ENCODE data around the gene H2AZ2.
"Not testable (repeated sequence)": the region's sequence is repeated elsewhere in the genome, so short reads cannot be mapped to it uniquely, and the experiment has no call there.

H2AZ2 gene

GRCh38 chr7:44819292-44819691 is 28.6 kb downstream of the H2AZ2 start:
- Histone ChIP-seq H3K9me3 (ENCODE audit: control insufficient read depth in 1 of 2, low read length in 2 of 2) (no peaks in the 10 kb centered on the region), H3K27ac (ENCODE audit: low read depth, low read length) (no peak overlapping the region), H3K27me3 (ENCODE audit: control insufficient read depth in 1 of 2, insufficient read depth in 2 of 2, low read length in 2 of 2) (no peaks in the 10 kb centered on the region), H3K4me1 (ENCODE audit: control insufficient read depth in 1 of 2, insufficient read depth in 2 of 2, low read length in 2 of 2) (no peaks in the 10 kb centered on the region), H3K4me3 (ENCODE audit: low read depth in 1 of 2, low read length in 2 of 2) (no peak overlapping the region), H3K36me3 (ENCODE audit: control insufficient read depth in 1 of 2, insufficient read depth in 2 of 2, low read length in 2 of 2) (no peaks in the 10 kb centered on the region), H3K9ac (ENCODE audit: low read depth in 1 of 2, low read length in 2 of 2) (no peak overlapping the region)

- peaks cover 0 to 4% of the 10 kb centered on the region in 2 donors for H3K4me1 ChIP-seq (ENCODE audit: control insufficient read depth in 1 of 2, insufficient read depth in 2 of 2, low read length in 2 of 2)
- no peak overlapping the region for H3K4me3 ChIP-seq (ENCODE audit: low read depth in 1 of 2, low read length in 2 of 2)
- H3K27ac ChIP-seq (ENCODE audit: low read depth, low read length), result no peak overlapping the region
- H3K27me3 ChIP-seq (ENCODE audit: control insufficient read depth in 1 of 2, insufficient read depth in 2 of 2, low read length in 2 of 2), result no peaks in the 10 kb centered on the region
- no peaks in the 10 kb centered on the region for H3K9me3 ChIP-seq (ENCODE audit: control insufficient read depth in 1 of 2, low read length in 2 of 2)
- H3K9ac ChIP-seq (ENCODE audit: low read depth in 1 of 2, low read length in 2 of 2), result no peak overlapping the region
- H3K36me3 ChIP-seq (ENCODE audit: control insufficient read depth in 1 of 2, insufficient read depth in 2 of 2, low read length in 2 of 2), result no peaks in the 10 kb centered on the region
Observed at GRCh38 chr7:44814919-44815318, 33.0 kb downstream of the H2AZ2 start.

- Histone ChIP-seq H3K27me3 (ENCODE audit: control insufficient read depth in 1 of 2, insufficient read depth in 2 of 2, low read length in 2 of 2) (no peaks in the 10 kb centered on the region), H3K27ac (ENCODE audit: low read depth, low read length) (no peak overlapping the region), H3K9ac (ENCODE audit: low read depth in 1 of 2, low read length in 2 of 2) (no peak overlapping the region), H3K4me1 (ENCODE audit: control insufficient read depth in 1 of 2, insufficient read depth in 2 of 2, low read length in 2 of 2) (peaks cover 0 to 4% of the 10 kb centered on the region in 2 donors), H3K4me3 (ENCODE audit: low read depth in 1 of 2, low read length in 2 of 2) (no peak overlapping the region), H3K9me3 (ENCODE audit: control insufficient read depth in 1 of 2, low read length in 2 of 2) (no peaks in the 10 kb centered on the region), H3K36me3 (ENCODE audit: control insufficient read depth in 1 of 2, insufficient read depth in 2 of 2, low read length in 2 of 2) (no peaks in the 10 kb centered on the region)
Observed at GRCh38 chr7:44811571-44811970, 36.3 kb downstream of the H2AZ2 start.

- Histone ChIP-seq H3K27ac (ENCODE audit: low read depth, low read length) (no peak overlapping the region), H3K27me3 (ENCODE audit: control insufficient read depth in 1 of 2, insufficient read depth in 2 of 2, low read length in 2 of 2) (no peaks in the 10 kb centered on the region), H3K9ac (ENCODE audit: low read depth in 1 of 2, low read length in 2 of 2) (no peak overlapping the region), H3K4me3 (ENCODE audit: low read depth in 1 of 2, low read length in 2 of 2) (no peak overlapping the region), H3K36me3 (ENCODE audit: control insufficient read depth in 1 of 2, insufficient read depth in 2 of 2, low read length in 2 of 2) (no peaks in the 10 kb centered on the region), H3K4me1 (ENCODE audit: control insufficient read depth in 1 of 2, insufficient read depth in 2 of 2, low read length in 2 of 2) (peaks cover 0 to 4% of the 10 kb centered on the region in 2 donors), H3K9me3 (ENCODE audit: control insufficient read depth in 1 of 2, low read length in 2 of 2) (no peaks in the 10 kb centered on the region)
Observed at GRCh38 chr7:44811093-44811492, 36.8 kb downstream of the H2AZ2 start.

- Histone ChIP-seq H3K36me3 (ENCODE audit: control insufficient read depth in 1 of 2, insufficient read depth in 2 of 2, low read length in 2 of 2) (peaks cover 0 to 4% of the 10 kb centered on the region in 2 donors), H3K27me3 (ENCODE audit: control insufficient read depth in 1 of 2, insufficient read depth in 2 of 2, low read length in 2 of 2) (no peaks in the 10 kb centered on the region)
Observed at GRCh38 chr7:44808914-44809393, 38.9 kb downstream of the H2AZ2 start.

GRCh38 chr7:44805950-44806349 is 41.9 kb downstream of the H2AZ2 start:
- Histone ChIP-seq H3K4me3 (ENCODE audit: low read depth in 1 of 2, low read length in 2 of 2) (no peak overlapping the region), H3K4me1 (ENCODE audit: control insufficient read depth in 1 of 2, insufficient read depth in 2 of 2, low read length in 2 of 2) (peaks cover 0 to 1% of the 10 kb centered on the region in 2 donors), H3K9me3 (ENCODE audit: control insufficient read depth in 1 of 2, low read length in 2 of 2) (no peaks in the 10 kb centered on the region), H3K36me3 (ENCODE audit: control insufficient read depth in 1 of 2, insufficient read depth in 2 of 2, low read length in 2 of 2) (peaks cover 15 to 27% of the 10 kb centered on the region in 2 donors), H3K27ac (ENCODE audit: low read depth, low read length) (no peak overlapping the region), H3K27me3 (ENCODE audit: control insufficient read depth in 1 of 2, insufficient read depth in 2 of 2, low read length in 2 of 2) (no peaks in the 10 kb centered on the region), H3K9ac (ENCODE audit: low read depth in 1 of 2, low read length in 2 of 2) (no peak overlapping the region)

More at GRCh38 chr7:44808914-44809393, 38.9 kb downstream of the H2AZ2 start:
- H3K9me3 ChIP-seq (ENCODE audit: control insufficient read depth in 1 of 2, low read length in 2 of 2), result no peaks in the 10 kb centered on the region
- peaks cover 0 to 4% of the 10 kb centered on the region in 2 donors for H3K4me1 ChIP-seq (ENCODE audit: control insufficient read depth in 1 of 2, insufficient read depth in 2 of 2, low read length in 2 of 2)
- no peak overlapping the region for H3K9ac ChIP-seq (ENCODE audit: low read depth in 1 of 2, low read length in 2 of 2)
- no peak overlapping the region for H3K4me3 ChIP-seq (ENCODE audit: low read depth in 1 of 2, low read length in 2 of 2)
- H3K27ac ChIP-seq (ENCODE audit: low read depth, low read length), result no peak overlapping the region

- not testable (repeated sequence) for H3K4me1 ChIP-seq (ENCODE audit: control insufficient read depth in 1 of 2, insufficient read depth in 2 of 2, low read length in 2 of 2); H3K9me3 ChIP-seq (ENCODE audit: control insufficient read depth in 1 of 2, low read length in 2 of 2); H3K27me3 ChIP-seq (ENCODE audit: control insufficient read depth in 1 of 2, insufficient read depth in 2 of 2, low read length in 2 of 2); H3K27ac ChIP-seq (ENCODE audit: low read depth, low read length); H3K9ac ChIP-seq (ENCODE audit: low read depth in 1 of 2, low read length in 2 of 2); H3K4me3 ChIP-seq (ENCODE audit: low read depth in 1 of 2, low read length in 2 of 2)
- H3K36me3 ChIP-seq (ENCODE audit: control insufficient read depth in 1 of 2, insufficient read depth in 2 of 2, low read length in 2 of 2), result peaks cover 28 to 41% of the 10 kb centered on the region in 2 donors
Observed at GRCh38 chr7:44803828-44804519, 43.9 kb downstream of the H2AZ2 start.

GRCh38 chr7:44802418-44803025 is 45.4 kb downstream of the H2AZ2 start:
- Histone ChIP-seq H3K27ac (ENCODE audit: low read depth, low read length) (no peak overlapping the region), H3K27me3 (ENCODE audit: control insufficient read depth in 1 of 2, insufficient read depth in 2 of 2, low read length in 2 of 2) (no peaks in the 10 kb centered on the region), H3K4me1 (ENCODE audit: control insufficient read depth in 1 of 2, insufficient read depth in 2 of 2, low read length in 2 of 2) (peaks cover 7 to 10% of the 10 kb centered on the region in 2 donors), H3K4me3 (ENCODE audit: low read depth in 1 of 2, low read length in 2 of 2) (no peak overlapping the region), H3K9ac (ENCODE audit: low read depth in 1 of 2, low read length in 2 of 2) (no peak overlapping the region), H3K9me3 (ENCODE audit: control insufficient read depth in 1 of 2, low read length in 2 of 2) (no peaks in the 10 kb centered on the region), H3K36me3 (ENCODE audit: control insufficient read depth in 1 of 2, insufficient read depth in 2 of 2, low read length in 2 of 2) (peaks cover 32 to 41% of the 10 kb centered on the region in 2 donors)

- peaks cover 32 to 41% of the 10 kb centered on the region in 2 donors for H3K36me3 ChIP-seq (ENCODE audit: control insufficient read depth in 1 of 2, insufficient read depth in 2 of 2, low read length in 2 of 2)
- H3K9ac ChIP-seq (ENCODE audit: low read depth in 1 of 2, low read length in 2 of 2), result no peak overlapping the region
- H3K9me3 ChIP-seq (ENCODE audit: control insufficient read depth in 1 of 2, low read length in 2 of 2), result no peaks in the 10 kb centered on the region
- no peak overlapping the region for H3K4me3 ChIP-seq (ENCODE audit: low read depth in 1 of 2, low read length in 2 of 2)
- H3K27ac ChIP-seq (ENCODE audit: low read depth, low read length), result no peak overlapping the region
- peaks cover 7 to 11% of the 10 kb centered on the region in 2 donors for H3K4me1 ChIP-seq (ENCODE audit: control insufficient read depth in 1 of 2, insufficient read depth in 2 of 2, low read length in 2 of 2)
- H3K27me3 ChIP-seq (ENCODE audit: control insufficient read depth in 1 of 2, insufficient read depth in 2 of 2, low read length in 2 of 2), result no peaks in the 10 kb centered on the region
Observed at GRCh38 chr7:44801890-44802289, 46.0 kb downstream of the H2AZ2 start.

GRCh38 chr7:44799939-44800338 is 47.9 kb downstream of the H2AZ2 start:
- Histone ChIP-seq H3K4me1 (ENCODE audit: control insufficient read depth in 1 of 2, insufficient read depth in 2 of 2, low read length in 2 of 2) (peaks cover 7 to 11% of the 10 kb centered on the region in 2 donors), H3K27me3 (ENCODE audit: control insufficient read depth in 1 of 2, insufficient read depth in 2 of 2, low read length in 2 of 2) (no peaks in the 10 kb centered on the region), H3K4me3 (ENCODE audit: low read depth in 1 of 2, low read length in 2 of 2) (no peak overlapping the region), H3K36me3 (ENCODE audit: control insufficient read depth in 1 of 2, insufficient read depth in 2 of 2, low read length in 2 of 2) (peaks cover 32 to 41% of the 10 kb centered on the region in 2 donors), H3K9ac (ENCODE audit: low read depth in 1 of 2, low read length in 2 of 2) (no peak overlapping the region), H3K9me3 (ENCODE audit: control insufficient read depth in 1 of 2, low read length in 2 of 2) (no peaks in the 10 kb centered on the region), H3K27ac (ENCODE audit: low read depth, low read length) (no peak overlapping the region)

Data from duodenal mucosa (tissue), 2 donors.